Tibial artery (tissue), 4 donors: ENCODE results near the gene NR3C2.

Source experiments
- DNase-seq, 2 donors: peaks; one replicate each; pipeline ENCODE4 v3.0.0-alpha.2; 2019
- H3K27ac ChIP-seq, 2 donors: fragments of 200-600 bp; sonication (generic) in 1 of 2; 1 replicate in 1 of 2; 2 replicates in 1 of 2; pipeline ENCODE4 v1.5.1; 2018 to 2019; ENCODE audit warnings: mild to moderate bottlenecking in 1 of 2
- H3K27me3 ChIP-seq, 2 donors: fragments of 200-600 bp; sonication (generic) in 1 of 2; one replicate each; pipeline versions ENCODE4 v1.5.1 to v1.6.0; 2016 to 2019
- H3K36me3 ChIP-seq, 3 donors: fragments of 200-600 bp; sonication (generic) in 2 of 3; one replicate each; pipeline ENCODE4 v1.5.1; 2016 to 2019; ENCODE audit warnings: mild to moderate bottlenecking in 2 of 3
- H3K4me1 ChIP-seq, 4 donors: fragments of 200-600 bp; sonication (generic) in 2 of 4; 1 replicate in 3 of 4; 2 replicates in 1 of 4; pipeline ENCODE4 v1.5.1; 2016 to 2019
- H3K4me3 ChIP-seq, 2 donors: fragments of 200-600 bp; sonication (generic) in 1 of 2; 1 replicate in 1 of 2; 2 replicates in 1 of 2; pipeline ENCODE4 v1.5.1; 2018 to 2019; ENCODE audit warnings: mild to moderate bottlenecking in 2 of 2
- H3K9me3 ChIP-seq, 3 donors: fragments of 200-600 bp; sonication (generic) in 1 of 3; one replicate each; pipeline ENCODE4 v1.5.1; 2016 to 2019
- intact Hi-C: fragments of 100-400 bp; cut with DNase I; formaldehyde crosslinking; loops from one replicate; pipeline ENCODE4 v1.15.0; 2023; ENCODE audit warnings: low total_unique reads
- TF ChIP-seq, protein P1 (sequence below), 2 experiments: fragments of 200-600 bp in 1 of 2; fragments of 450-650 bp in 1 of 2; IDR thresholded peaks; one replicate each; pipeline ENCODE4 v1.5.1; 2017 to 2019; ENCODE audit warnings: antibody characterized with exemption in 2 of 2, mild to moderate bottlenecking in 1 of 2, moderate library complexity in 1 of 2

NR3C2 gene

DNA sequence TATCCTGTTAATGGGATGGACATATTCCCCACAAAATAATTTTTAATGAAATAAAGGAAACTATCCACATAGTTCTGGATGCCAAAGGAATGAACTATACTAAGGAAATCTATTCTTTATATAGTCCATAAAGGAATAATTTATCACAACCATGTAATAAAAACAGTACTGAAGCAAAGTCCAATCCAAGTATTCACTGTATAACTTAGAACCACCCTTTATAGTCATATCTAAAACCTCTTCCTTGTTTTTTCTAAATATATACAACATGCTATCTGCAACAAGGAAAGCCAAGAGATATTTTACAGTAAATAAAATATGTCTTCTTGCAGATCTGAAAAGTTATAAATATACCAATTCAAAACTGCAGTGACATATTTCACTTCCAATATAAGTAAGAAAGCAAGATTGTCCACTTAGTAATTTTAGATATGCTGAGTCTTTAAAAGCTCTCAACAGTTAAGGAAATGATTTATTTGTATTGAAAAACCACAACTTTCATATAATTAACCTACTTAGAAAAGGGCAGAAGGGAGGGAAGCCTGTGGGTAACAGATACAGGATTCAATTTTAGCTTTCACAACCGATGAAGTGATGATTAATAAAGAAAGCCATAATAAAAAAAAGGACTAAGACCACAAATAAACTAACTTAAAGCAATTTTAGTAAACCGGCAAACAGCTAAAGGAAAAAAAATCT, 8.0 kb downstream of the NR3C2 start:
- H3K27ac ChIP-seq = no peak overlapping the region
- H3K4me1 ChIP-seq = peaks cover 0 to 46% (median 12%) of the 10 kb centered on the region in 4 donors
- H3K9me3 ChIP-seq = no peaks in the 10 kb centered on the region
- H3K36me3 ChIP-seq = peaks cover 0 to 3% (median 0%) of the 10 kb centered on the region in 3 donors
- H3K27me3 ChIP-seq = no peaks in the 10 kb centered on the region
- H3K4me3 ChIP-seq = no peak overlapping the region
- TF ChIP-seq, protein P1, sequence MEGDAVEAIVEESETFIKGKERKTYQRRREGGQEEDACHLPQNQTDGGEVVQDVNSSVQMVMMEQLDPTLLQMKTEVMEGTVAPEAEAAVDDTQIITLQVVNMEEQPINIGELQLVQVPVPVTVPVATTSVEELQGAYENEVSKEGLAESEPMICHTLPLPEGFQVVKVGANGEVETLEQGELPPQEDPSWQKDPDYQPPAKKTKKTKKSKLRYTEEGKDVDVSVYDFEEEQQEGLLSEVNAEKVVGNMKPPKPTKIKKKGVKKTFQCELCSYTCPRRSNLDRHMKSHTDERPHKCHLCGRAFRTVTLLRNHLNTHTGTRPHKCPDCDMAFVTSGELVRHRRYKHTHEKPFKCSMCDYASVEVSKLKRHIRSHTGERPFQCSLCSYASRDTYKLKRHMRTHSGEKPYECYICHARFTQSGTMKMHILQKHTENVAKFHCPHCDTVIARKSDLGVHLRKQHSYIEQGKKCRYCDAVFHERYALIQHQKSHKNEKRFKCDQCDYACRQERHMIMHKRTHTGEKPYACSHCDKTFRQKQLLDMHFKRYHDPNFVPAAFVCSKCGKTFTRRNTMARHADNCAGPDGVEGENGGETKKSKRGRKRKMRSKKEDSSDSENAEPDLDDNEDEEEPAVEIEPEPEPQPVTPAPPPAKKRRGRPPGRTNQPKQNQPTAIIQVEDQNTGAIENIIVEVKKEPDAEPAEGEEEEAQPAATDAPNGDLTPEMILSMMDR (IDR thresholded peaks at IDR 0.05) = no peak
- intact Hi-C loops = no loop called here
- no peak for DNase-seq

- Histone ChIP-seq H3K36me3 (peaks cover 0 to 3% (median 0%) of the 10 kb centered on the region in 3 donors), H3K4me3 (no peak overlapping the region), H3K4me1 (peaks cover 0 to 41% (median 12%) of the 10 kb centered on the region in 4 donors), H3K27me3 (no peaks in the 10 kb centered on the region), H3K27ac (no peak overlapping the region), H3K9me3 (no peaks in the 10 kb centered on the region)
- no peak for DNase-seq
- TF ChIP-seq, protein P1 (IDR thresholded peaks at IDR 0.05) = no peak
- intact Hi-C loops = no loop called here
Observed at GRCh38 chr4:148431401-148431800, 10.8 kb downstream of the NR3C2 start.

GRCh38 chr4:148430854-148431253, 11.4 kb downstream of the NR3C2 start:
- Histone ChIP-seq H3K27me3 (no peaks in the 10 kb centered on the region), H3K36me3 (no peaks in the 10 kb centered on the region), H3K27ac (no peak overlapping the region), H3K4me1 (peaks cover 0 to 38% (median 12%) of the 10 kb centered on the region in 4 donors), H3K4me3 (no peak overlapping the region), H3K9me3 (no peaks in the 10 kb centered on the region)
- intact Hi-C loops = no loop called here
- TF ChIP-seq, protein P1 (IDR thresholded peaks at IDR 0.05) = no peak
- DNase-seq = no peak

DNA sequence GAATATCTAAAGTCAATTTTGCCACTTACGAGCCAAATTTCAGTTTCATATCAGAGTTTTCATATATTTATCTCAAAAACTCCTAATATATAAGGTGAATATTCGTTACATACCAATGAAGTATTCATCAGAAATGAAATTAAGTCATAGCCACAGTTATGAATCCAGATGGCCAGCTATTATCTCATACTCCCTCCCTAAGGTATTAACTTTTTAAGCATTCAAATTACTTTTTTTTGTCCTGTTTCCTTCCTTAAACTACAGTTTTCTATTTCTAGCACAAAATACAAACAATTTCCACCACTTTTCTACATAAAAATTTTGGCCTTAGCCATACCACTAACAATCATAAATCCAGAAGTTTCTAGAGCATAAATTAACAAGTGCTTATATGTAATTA, 13.0 kb downstream of the NR3C2 start:
- DNase-seq = no peak
- Histone ChIP-seq H3K27me3 (no peaks in the 10 kb centered on the region), H3K9me3 (no peaks in the 10 kb centered on the region), H3K36me3 (no peaks in the 10 kb centered on the region), H3K4me1 (peaks cover 0 to 23% (median 5%) of the 10 kb centered on the region in 4 donors), H3K27ac (no peak overlapping the region), H3K4me3 (no peak overlapping the region)
- TF ChIP-seq, protein P1 (IDR thresholded peaks at IDR 0.05) = no peak
- intact Hi-C loops = no loop called here

- TF ChIP-seq, protein P1 (IDR thresholded peaks at IDR 0.05) = no peak
- Histone ChIP-seq H3K4me3 (no peak overlapping the region), H3K9me3 (no peaks in the 10 kb centered on the region), H3K27ac (no peak overlapping the region), H3K4me1 (peaks cover 0 to 7% (median 2%) of the 10 kb centered on the region in 4 donors), H3K27me3 (no peaks in the 10 kb centered on the region), H3K36me3 (no peaks in the 10 kb centered on the region)
- no peak for DNase-seq
- intact Hi-C loops = no loop called here
Observed at GRCh38 chr4:148426643-148427042, 15.6 kb downstream of the NR3C2 start.
